ENCODE measurements around the gene RPRML. TPM values are rescaled to one million over a fixed set of nuclear protein-coding genes. Genes with fewer than 3 reads are reported as not detected.

The RPRML gene
- total and polyA plus RNA-seq, 2 donors from 2014 or later, result not detected

DNA sequence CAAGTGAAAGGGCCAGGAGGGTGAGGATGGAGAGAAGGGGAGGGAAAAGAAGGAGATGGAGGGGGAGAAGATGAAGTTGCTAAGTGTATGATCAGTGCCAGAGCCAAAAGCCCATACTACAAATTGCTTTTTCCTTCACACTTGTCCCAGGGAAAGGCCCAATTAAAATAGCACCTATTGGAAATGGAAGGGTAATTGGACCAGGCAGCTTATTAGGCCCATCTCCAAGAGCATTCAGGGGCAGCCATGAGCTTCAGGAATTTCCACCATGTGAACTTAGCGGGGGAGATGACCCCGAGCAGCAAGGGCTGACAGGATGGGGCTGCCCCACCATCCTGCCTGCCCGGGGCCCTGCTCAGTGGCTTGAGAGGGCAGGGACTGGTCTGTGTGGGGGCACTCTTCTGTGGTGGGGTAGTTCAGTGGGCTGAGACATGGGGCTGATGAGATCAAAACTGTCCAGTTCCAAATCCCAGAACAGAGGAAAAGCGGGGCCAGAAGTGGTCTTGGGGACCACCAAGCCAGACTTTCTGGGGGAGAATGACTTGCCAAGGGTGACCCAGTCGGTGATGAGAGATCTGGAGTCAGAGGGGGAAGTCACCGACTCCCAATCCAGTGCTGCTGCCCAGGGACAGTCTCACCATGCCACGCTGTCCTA is 28.6 kb downstream of the RPRML start:
- H3K9me3 ChIP-seq (ENCODE audit: control insufficient read depth in 2 of 3, insufficient read depth in 1 of 3, low read length in 3 of 3), result no peaks in the 10 kb centered on the region
- no peak overlapping the region for H3K27ac ChIP-seq (ENCODE audit: low read depth in 2 of 2, low read length in 2 of 2)
- DNase-seq (no peak), FAIRE-seq (no peak)
- H3K4me3 ChIP-seq (ENCODE audit: low read length in 3 of 3), result no peak overlapping the region
- no peak overlapping the region for H3K9ac ChIP-seq (ENCODE audit: low read length in 3 of 3)
- no peaks in the 10 kb centered on the region for H3K36me3 ChIP-seq (ENCODE audit: control insufficient read depth in 2 of 3, insufficient read depth in 3 of 3, low read length in 3 of 3)
- no peaks in the 10 kb centered on the region for H3K27me3 ChIP-seq (ENCODE audit: control insufficient read depth, insufficient read depth, low read length)
- TF ChIP-seq, protein P1, sequence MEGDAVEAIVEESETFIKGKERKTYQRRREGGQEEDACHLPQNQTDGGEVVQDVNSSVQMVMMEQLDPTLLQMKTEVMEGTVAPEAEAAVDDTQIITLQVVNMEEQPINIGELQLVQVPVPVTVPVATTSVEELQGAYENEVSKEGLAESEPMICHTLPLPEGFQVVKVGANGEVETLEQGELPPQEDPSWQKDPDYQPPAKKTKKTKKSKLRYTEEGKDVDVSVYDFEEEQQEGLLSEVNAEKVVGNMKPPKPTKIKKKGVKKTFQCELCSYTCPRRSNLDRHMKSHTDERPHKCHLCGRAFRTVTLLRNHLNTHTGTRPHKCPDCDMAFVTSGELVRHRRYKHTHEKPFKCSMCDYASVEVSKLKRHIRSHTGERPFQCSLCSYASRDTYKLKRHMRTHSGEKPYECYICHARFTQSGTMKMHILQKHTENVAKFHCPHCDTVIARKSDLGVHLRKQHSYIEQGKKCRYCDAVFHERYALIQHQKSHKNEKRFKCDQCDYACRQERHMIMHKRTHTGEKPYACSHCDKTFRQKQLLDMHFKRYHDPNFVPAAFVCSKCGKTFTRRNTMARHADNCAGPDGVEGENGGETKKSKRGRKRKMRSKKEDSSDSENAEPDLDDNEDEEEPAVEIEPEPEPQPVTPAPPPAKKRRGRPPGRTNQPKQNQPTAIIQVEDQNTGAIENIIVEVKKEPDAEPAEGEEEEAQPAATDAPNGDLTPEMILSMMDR (IDR thresholded peaks at IDR 0.05; ENCODE audit: borderline replicate concordance, extremely low read depth, insufficient read depth), result no peak
- no peaks in the 10 kb centered on the region for H3K4me1 ChIP-seq (ENCODE audit: control insufficient read depth in 2 of 3, insufficient read depth in 2 of 3, low read depth in 1 of 3, low read length in 3 of 3)
- intact Hi-C loops (cut with DNase I), result no loop called here

GRCh38 chr17:46949291-46950174 is 29.5 kb downstream of the RPRML start:
- no peak overlapping the region for H3K9ac ChIP-seq (ENCODE audit: low read length in 3 of 3)
- FAIRE-seq, result no peak
- H3K4me1 ChIP-seq (ENCODE audit: control insufficient read depth in 2 of 3, insufficient read depth in 2 of 3, low read depth in 1 of 3, low read length in 3 of 3), result no peaks in the 10 kb centered on the region
- DNase-seq, result no peak
- intact Hi-C loops (cut with DNase I), result loop anchor here (10.0 kb wide), 1 partner anchor 105 kb away; no protein-coding TSS in a partner anchor
- H3K36me3 ChIP-seq (ENCODE audit: control insufficient read depth in 2 of 3, insufficient read depth in 3 of 3, low read length in 3 of 3), result no peaks in the 10 kb centered on the region
- TF ChIP-seq, protein P1 (IDR thresholded peaks at IDR 0.05; ENCODE audit: borderline replicate concordance, extremely low read depth, insufficient read depth), result no peak
- no peaks in the 10 kb centered on the region for H3K27me3 ChIP-seq (ENCODE audit: control insufficient read depth, insufficient read depth, low read length)
- no peak overlapping the region for H3K4me3 ChIP-seq (ENCODE audit: low read length in 3 of 3)
- no peaks in the 10 kb centered on the region for H3K9me3 ChIP-seq (ENCODE audit: control insufficient read depth in 2 of 3, insufficient read depth in 1 of 3, low read length in 3 of 3)
- H3K27ac ChIP-seq (ENCODE audit: low read depth in 2 of 2, low read length in 2 of 2), result no peak overlapping the region

GRCh38 chr17:46948544-46948943 is 30.5 kb downstream of the RPRML start:
- H3K27ac ChIP-seq (ENCODE audit: low read depth in 2 of 2, low read length in 2 of 2), result no peak overlapping the region
- no peak overlapping the region for H3K9ac ChIP-seq (ENCODE audit: low read length in 3 of 3)
- no peak overlapping the region for H3K4me3 ChIP-seq (ENCODE audit: low read length in 3 of 3)
- TF ChIP-seq, protein P1 (IDR thresholded peaks at IDR 0.05; ENCODE audit: borderline replicate concordance, extremely low read depth, insufficient read depth), result no peak
- intact Hi-C loops (cut with DNase I), result loop anchor here (10.0 kb wide), 1 partner anchor 104 kb away; no protein-coding TSS in a partner anchor
- no peak for FAIRE-seq
- H3K9me3 ChIP-seq (ENCODE audit: control insufficient read depth in 2 of 3, insufficient read depth in 1 of 3, low read length in 3 of 3), result no peaks in the 10 kb centered on the region
- no peak for DNase-seq
- H3K27me3 ChIP-seq (ENCODE audit: control insufficient read depth, insufficient read depth, low read length), result no peaks in the 10 kb centered on the region
- H3K4me1 ChIP-seq (ENCODE audit: control insufficient read depth in 2 of 3, insufficient read depth in 2 of 3, low read depth in 1 of 3, low read length in 3 of 3), result peaks cover 0 to 7% (median 7%) of the 10 kb centered on the region in 3 donors
- H3K36me3 ChIP-seq (ENCODE audit: control insufficient read depth in 2 of 3, insufficient read depth in 3 of 3, low read length in 3 of 3), result no peaks in the 10 kb centered on the region

All from kidney (tissue), 14 donors.